ENCODE measurements around the gene SIL1.

Gene SIL1

DNA sequence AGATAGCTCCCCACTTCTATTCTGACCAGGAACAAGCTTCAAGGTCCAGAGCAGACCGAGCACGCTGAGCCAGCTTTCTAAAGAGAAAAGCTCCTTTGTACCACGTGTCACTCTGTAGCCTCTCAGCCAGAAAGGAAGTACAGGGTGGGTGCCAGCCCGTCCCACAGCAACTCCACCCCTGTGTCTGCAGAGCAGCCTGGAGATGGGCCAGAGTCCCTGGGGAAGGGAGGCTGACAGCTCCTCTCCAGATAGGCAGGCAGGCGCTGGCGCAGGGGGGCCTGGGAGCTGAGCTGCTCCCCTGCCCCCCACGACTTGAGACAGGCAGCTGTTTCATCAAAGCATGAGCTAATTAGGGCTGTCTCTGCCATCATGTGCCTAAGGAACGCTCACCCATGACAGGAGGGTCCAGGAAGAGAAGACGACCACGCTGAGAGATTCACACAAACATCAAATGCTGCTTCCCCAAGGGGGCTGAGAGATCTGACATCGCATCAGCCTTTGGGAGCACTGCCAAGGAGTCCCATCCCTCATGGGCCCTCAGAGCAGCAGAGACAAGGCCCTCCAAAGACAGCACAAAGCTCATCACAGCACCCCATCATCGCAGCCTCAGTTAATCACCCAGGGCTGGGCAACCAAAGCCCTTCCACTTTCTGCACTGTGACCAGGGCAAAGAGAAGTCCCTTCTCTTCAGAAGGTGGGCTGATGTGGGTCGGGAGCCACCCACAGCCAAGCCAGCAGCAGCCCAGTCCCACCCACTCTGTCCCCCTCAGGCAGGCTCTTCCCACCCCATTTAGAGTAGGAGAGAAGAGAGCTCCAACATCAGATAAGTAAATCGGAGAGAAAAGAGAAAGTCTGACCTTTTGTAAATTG lies 244.5 kb downstream of the SIL1 start:
- H3K36me3 ChIP-seq (ENCODE audit: insufficient read depth, low read length), result no peaks in the 10 kb centered on the region
- no peaks in the 10 kb centered on the region for H3K27me3 ChIP-seq (ENCODE audit: insufficient read depth, low read length)
- 87% methylated on average over 14 of the region's 14 CpGs for WGBS
- H3K4me3 ChIP-seq (ENCODE audit: low read length), result no peak overlapping the region
- H3K27ac ChIP-seq (ENCODE audit: low read depth, low read length), result no peak overlapping the region
- H3K9me3 ChIP-seq (ENCODE audit: insufficient read depth, low read depth, low read length), result no peaks in the 10 kb centered on the region
- peaks cover 10% of the 10 kb centered on the region; the same call in 1 of the 2 replicates for H3K4me1 ChIP-seq (ENCODE audit: insufficient read depth, low read length)
- no peak overlapping the region for H3K9ac ChIP-seq (ENCODE audit: low read depth, low read length)

- H3K36me3 ChIP-seq (ENCODE audit: insufficient read depth, low read length), result no peaks in the 10 kb centered on the region
- H3K4me3 ChIP-seq (ENCODE audit: low read length), result no peak overlapping the region
- no peaks in the 10 kb centered on the region for H3K9me3 ChIP-seq (ENCODE audit: insufficient read depth, low read depth, low read length)
- H3K9ac ChIP-seq (ENCODE audit: low read depth, low read length), result no peak overlapping the region
- no peaks in the 10 kb centered on the region for H3K27me3 ChIP-seq (ENCODE audit: insufficient read depth, low read length)
- H3K4me1 ChIP-seq (ENCODE audit: insufficient read depth, low read length), result peaks cover 11% of the 10 kb centered on the region; the same call in 1 of the 2 replicates
- WGBS, result 95% methylated on average over 6 of the region's 6 CpGs
- no peak overlapping the region for H3K27ac ChIP-seq (ENCODE audit: low read depth, low read length)
Observed at GRCh38 chr5:138952962-138953361, 245.2 kb downstream of the SIL1 start.

GRCh38 chr5:138951986-138952735 lies 246.0 kb downstream of the SIL1 start:
- no peaks in the 10 kb centered on the region for H3K9me3 ChIP-seq (ENCODE audit: insufficient read depth, low read depth, low read length)
- H3K36me3 ChIP-seq (ENCODE audit: insufficient read depth, low read length), result no peaks in the 10 kb centered on the region
- H3K4me3 ChIP-seq (ENCODE audit: low read length), result no peak overlapping the region
- no peak overlapping the region for H3K9ac ChIP-seq (ENCODE audit: low read depth, low read length)
- peaks cover 11% of the 10 kb centered on the region; the same call in 1 of the 2 replicates for H3K4me1 ChIP-seq (ENCODE audit: insufficient read depth, low read length)
- no peaks in the 10 kb centered on the region for H3K27me3 ChIP-seq (ENCODE audit: insufficient read depth, low read length)
- WGBS, result 94% methylated on average over 17 of the region's 17 CpGs
- no peak overlapping the region for H3K27ac ChIP-seq (ENCODE audit: low read depth, low read length)

DNA sequence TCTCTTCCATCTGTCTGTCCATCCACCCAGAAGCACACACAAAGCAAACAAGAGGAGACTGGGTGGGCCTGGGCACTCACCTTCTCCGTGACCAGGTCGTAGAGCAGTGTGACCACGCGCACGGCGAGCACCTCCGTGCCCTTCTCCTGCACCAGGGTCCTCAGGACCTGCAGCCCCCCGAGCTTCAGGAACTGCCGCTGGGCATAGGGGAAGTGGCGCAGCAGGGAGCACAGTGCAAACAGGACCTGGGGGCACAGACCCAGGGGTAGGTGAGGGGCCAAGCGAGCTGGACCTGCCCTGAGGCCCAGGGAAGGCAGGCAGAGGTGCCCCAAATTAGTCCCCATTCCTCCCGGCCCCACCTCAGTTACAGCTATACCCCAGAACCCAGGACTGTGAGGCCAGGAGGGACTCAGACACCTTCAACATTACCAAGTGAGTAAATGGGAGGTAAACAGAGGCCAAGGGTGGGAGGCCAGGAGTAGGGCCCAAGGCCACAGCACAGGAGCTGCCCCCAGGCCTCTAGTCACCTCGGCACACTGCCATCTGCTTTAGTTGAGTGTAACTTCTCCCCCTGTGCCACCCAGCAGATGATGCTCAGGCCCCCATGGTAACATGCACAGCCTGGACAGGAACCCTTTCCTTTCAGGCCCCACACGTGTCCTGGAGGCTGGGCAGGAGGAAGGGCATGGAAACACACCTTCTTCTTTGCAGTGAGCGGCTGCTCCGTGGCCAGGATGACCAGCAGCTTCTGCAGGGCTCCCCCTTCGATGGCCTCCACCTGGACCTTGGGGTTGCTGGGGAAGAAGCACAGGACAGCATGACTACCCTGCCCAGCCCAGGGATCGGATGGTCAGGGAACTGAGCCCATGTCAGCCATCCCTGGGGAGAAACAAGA lies 246.8 kb downstream of the SIL1 start:
- WGBS, result 92% methylated on average over 18 of the region's 18 CpGs

GRCh38 chr5:138950421-138951031 lies 247.6 kb downstream of the SIL1 start:
- Histone ChIP-seq H3K27me3 (ENCODE audit: insufficient read depth, low read length) (no peaks in the 10 kb centered on the region), H3K36me3 (ENCODE audit: insufficient read depth, low read length) (no peaks in the 10 kb centered on the region), H3K9me3 (ENCODE audit: insufficient read depth, low read depth, low read length) (no peaks in the 10 kb centered on the region), H3K4me3 (ENCODE audit: low read length) (no peak overlapping the region), H3K4me1 (ENCODE audit: insufficient read depth, low read length) (peaks cover 13% of the 10 kb centered on the region; the same call in 1 of the 2 replicates), H3K27ac (ENCODE audit: low read depth, low read length) (no peak overlapping the region), H3K9ac (ENCODE audit: low read depth, low read length) (no peak overlapping the region)
- 89% methylated on average over 14 of the region's 14 CpGs for WGBS

More for the DNA sequence above, 246.8 kb downstream of the SIL1 start:
- Histone ChIP-seq H3K36me3 (ENCODE audit: insufficient read depth, low read length) (no peaks in the 10 kb centered on the region), H3K4me1 (ENCODE audit: insufficient read depth, low read length) (peaks cover 11% of the 10 kb centered on the region; the same call in 1 of the 2 replicates), H3K9ac (ENCODE audit: low read depth, low read length) (no peak overlapping the region), H3K9me3 (ENCODE audit: insufficient read depth, low read depth, low read length) (no peaks in the 10 kb centered on the region), H3K27ac (ENCODE audit: low read depth, low read length) (no peak overlapping the region), H3K4me3 (ENCODE audit: low read length) (no peak overlapping the region), H3K27me3 (ENCODE audit: insufficient read depth, low read length) (no peaks in the 10 kb centered on the region)

DNA sequence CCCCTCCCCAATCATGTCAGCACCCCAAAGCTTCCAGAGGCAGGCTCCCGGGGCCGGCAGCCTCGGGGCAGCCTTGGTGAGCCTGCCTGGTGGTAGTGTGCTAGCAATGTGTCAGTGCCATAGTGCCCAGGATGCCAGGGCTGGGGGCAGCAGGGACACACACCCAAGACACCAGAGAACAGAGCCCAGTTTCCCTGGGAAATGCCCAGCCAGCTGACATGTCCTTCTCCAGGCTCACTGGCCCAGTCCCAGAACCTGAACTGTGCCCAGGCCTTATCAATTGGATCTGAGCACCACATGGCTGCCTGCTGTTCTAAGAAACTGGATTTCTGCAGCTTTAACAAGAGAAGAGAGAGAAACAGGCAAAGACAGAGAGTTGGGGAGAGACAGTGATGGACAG lies 248.2 kb downstream of the SIL1 start:
- Histone ChIP-seq H3K4me3 (ENCODE audit: low read length) (no peak overlapping the region), H3K9ac (ENCODE audit: low read depth, low read length) (no peak overlapping the region), H3K27ac (ENCODE audit: low read depth, low read length) (no peak overlapping the region), H3K27me3 (ENCODE audit: insufficient read depth, low read length) (no peaks in the 10 kb centered on the region), H3K9me3 (ENCODE audit: insufficient read depth, low read depth, low read length) (no peaks in the 10 kb centered on the region), H3K36me3 (ENCODE audit: insufficient read depth, low read length) (no peaks in the 10 kb centered on the region), H3K4me1 (ENCODE audit: insufficient read depth, low read length) (peaks cover 13% of the 10 kb centered on the region; the same call in 1 of the 2 replicates)
- 92% methylated on average over 3 of the region's 3 CpGs for WGBS

DNA sequence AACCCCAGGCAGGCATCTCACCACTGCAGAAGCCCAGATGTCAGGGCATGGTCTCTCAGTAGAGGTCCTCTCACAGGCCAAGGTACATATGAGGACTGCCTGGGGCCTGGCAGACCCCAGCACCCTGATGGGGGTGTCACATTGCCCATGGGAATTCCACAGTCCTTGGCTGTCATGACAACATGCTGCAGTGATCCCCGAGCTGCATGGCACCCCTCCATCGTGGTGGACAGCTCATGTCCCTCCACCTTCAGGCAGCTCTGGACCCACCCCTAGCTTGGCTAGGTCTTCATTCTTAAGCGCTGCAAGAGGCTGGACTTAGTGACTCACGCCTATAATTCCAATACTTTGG lies 249.0 kb downstream of the SIL1 start:
- no peak overlapping the region for H3K27ac ChIP-seq (ENCODE audit: low read depth, low read length)
- H3K9me3 ChIP-seq (ENCODE audit: insufficient read depth, low read depth, low read length), result no peaks in the 10 kb centered on the region
- no peak overlapping the region for H3K4me3 ChIP-seq (ENCODE audit: low read length)
- H3K4me1 ChIP-seq (ENCODE audit: insufficient read depth, low read length), result peaks cover 10% of the 10 kb centered on the region; the same call in 1 of the 2 replicates
- H3K9ac ChIP-seq (ENCODE audit: low read depth, low read length), result no peak overlapping the region
- no peaks in the 10 kb centered on the region for H3K36me3 ChIP-seq (ENCODE audit: insufficient read depth, low read length)
- WGBS, result 92% methylated on average over 4 of the region's 4 CpGs
- H3K27me3 ChIP-seq (ENCODE audit: insufficient read depth, low read length), result no peaks in the 10 kb centered on the region

DNA sequence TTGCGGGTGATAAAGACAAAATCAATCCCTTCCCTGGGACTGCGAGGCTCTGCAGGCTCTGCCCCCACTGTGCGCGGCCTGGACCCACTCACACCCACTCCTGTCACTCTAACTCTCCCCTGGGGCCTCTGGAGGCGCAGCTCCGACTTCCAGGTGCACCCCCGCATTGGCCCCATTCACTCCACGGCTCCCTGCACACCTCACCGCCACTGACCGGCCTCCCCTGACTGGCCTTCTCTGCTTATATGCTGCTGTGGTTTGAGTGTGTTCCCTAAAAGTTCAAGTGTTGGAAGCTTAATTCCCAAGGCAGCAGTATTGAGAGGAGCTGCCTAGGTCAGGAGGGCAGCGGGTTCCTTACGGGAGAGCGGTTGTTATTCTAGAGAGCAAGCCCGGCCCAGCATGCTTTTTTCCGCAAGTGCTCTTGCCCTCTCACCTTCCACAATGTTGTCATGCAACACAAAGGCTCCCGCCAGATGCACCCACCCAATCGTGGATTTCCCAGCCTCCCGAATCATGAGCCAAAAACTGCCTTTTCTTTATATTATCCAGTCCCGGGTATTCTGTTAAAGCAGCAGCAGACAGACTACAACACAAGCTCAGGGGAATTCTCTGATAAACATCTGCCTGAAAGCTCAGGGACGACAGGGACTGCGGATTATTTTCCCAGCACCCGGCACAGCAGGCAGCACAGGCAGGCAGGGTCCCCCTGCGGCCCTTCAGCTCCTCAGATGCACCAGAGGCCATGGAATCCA lies 249.5 kb downstream of the SIL1 start:
- Histone ChIP-seq H3K36me3 (ENCODE audit: insufficient read depth, low read length) (no peaks in the 10 kb centered on the region), H3K27ac (ENCODE audit: low read depth, low read length) (no peak overlapping the region), H3K9me3 (ENCODE audit: insufficient read depth, low read depth, low read length) (no peaks in the 10 kb centered on the region), H3K4me3 (ENCODE audit: low read length) (no peak overlapping the region), H3K4me1 (ENCODE audit: insufficient read depth, low read length) (peaks cover 10% of the 10 kb centered on the region; the same call in 1 of the 2 replicates), H3K9ac (ENCODE audit: low read depth, low read length) (no peak overlapping the region; the same call in 1 of the 2 replicates), H3K27me3 (ENCODE audit: insufficient read depth, low read length) (no peaks in the 10 kb centered on the region)
- 80% methylated on average over 23 of the region's 23 CpGs for WGBS

DNA sequence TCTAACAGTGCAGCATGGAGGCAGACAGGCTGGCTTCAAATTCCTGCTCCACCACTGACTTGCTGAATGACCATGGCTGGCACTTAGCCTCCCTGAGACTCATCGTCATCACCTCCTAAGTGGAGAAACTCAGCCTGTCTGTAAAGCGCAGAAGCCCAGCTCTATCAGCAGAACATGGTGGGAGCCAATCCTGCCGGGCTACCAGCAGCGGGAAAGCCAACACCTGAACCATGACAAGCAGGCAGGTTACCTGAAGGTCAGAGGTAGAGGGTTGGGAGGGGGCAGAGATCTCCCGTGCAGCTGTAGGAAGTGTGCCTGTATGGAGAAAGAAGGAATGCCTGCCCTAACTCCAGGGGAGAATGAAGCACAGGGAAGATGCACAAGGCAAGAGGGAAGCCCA lies 250.4 kb downstream of the SIL1 start:
- no peak overlapping the region for H3K9ac ChIP-seq (ENCODE audit: low read depth, low read length)
- H3K4me3 ChIP-seq (ENCODE audit: low read length), result no peak overlapping the region
- peaks cover 10% of the 10 kb centered on the region; the same call in 1 of the 2 replicates for H3K4me1 ChIP-seq (ENCODE audit: insufficient read depth, low read length)
- no peak overlapping the region for H3K27ac ChIP-seq (ENCODE audit: low read depth, low read length)
- no peaks in the 10 kb centered on the region for H3K36me3 ChIP-seq (ENCODE audit: insufficient read depth, low read length)
- WGBS, result 92% methylated on average over 5 of the region's 5 CpGs
- H3K9me3 ChIP-seq (ENCODE audit: insufficient read depth, low read depth, low read length), result no peaks in the 10 kb centered on the region
- no peaks in the 10 kb centered on the region for H3K27me3 ChIP-seq (ENCODE audit: insufficient read depth, low read length)
